Activated B cell treated with CpG ODN at 0.5 μM for 24 hours (primary cell): ENCODE data around the gene RFESD. TPM values are rescaled to one million over a fixed set of nuclear protein-coding genes. Genes with fewer than 3 reads are reported as not detected.

Experiments used
- ATAC-seq: fragments of 200-7000 bp; cut with Tn5 transposase; one replicate; pipeline ENCODE4 v1.10.0; 2021; ENCODE audit warnings: low read depth, mild to moderate bottlenecking, moderate library complexity
- CTCF ChIA-PET: fragments of 350-600 bp; sonication (Branson Sonifier 250); formaldehyde crosslinking; loops from one replicate; lab custom pipeline; 2021; ENCODE audit warnings: antibody characterized with exemption; lab: Charles Lee
- POLR2A ChIA-PET: fragments of 350-600 bp; sonication (Branson Sonifier 250); formaldehyde crosslinking; loops from one replicate; lab custom pipeline; 2021; ENCODE audit warnings: antibody characterized with exemption; lab: Charles Lee
- DNase-seq: peaks from one replicate; pipeline ENCODE4 v3.0.0; 2022
- H3K27ac Mint-ChIP-seq: one replicate; pipeline ENCODE4 v1.8.0; 2020; ENCODE audit warnings: mixed read lengths
- H3K27me3 Mint-ChIP-seq: one replicate; pipeline ENCODE4 v1.8.0; 2021; ENCODE audit warnings: mixed read lengths
- H3K36me3 Mint-ChIP-seq: one replicate; pipeline ENCODE4 v1.8.0; 2021; ENCODE audit warnings: low read depth, mixed read lengths
- H3K4me1 Mint-ChIP-seq: one replicate; pipeline ENCODE4 v1.8.0; 2021; ENCODE audit warnings: mixed read lengths
- H3K4me3 Mint-ChIP-seq: one replicate; pipeline ENCODE4 v1.8.0; 2020; ENCODE audit warnings: mild to moderate bottlenecking, mixed read lengths
- H3K9me3 Mint-ChIP-seq: one replicate; pipeline ENCODE4 v1.8.0; 2020; ENCODE audit warnings: mixed read lengths
- CTCF ChIP-seq: fragments of 200-600 bp; IDR thresholded peaks from one replicate; pipeline ENCODE4 v1.8.0; 2022; ENCODE audit warnings: antibody characterized with exemption, mild to moderate bottlenecking
- intact Hi-C: fragments of 100-400 bp; cut with micrococcal nuclease; formaldehyde crosslinking; loops from one replicate; pipeline ENCODE4 v1.15.1; 2024
- total RNA-seq: library from RNA; stranded (reverse); gene quantifications from 2 replicates; pipeline ENCODE4 v1.2.3, GENCODE V29; 2022

Gene RFESD
- total RNA-seq, 1 donor from 2014 or later, result 1.8 TPM

GRCh38 chr5:95626701-95627100 is 19.9 kb upstream of the RFESD start:
- no peaks in the 10 kb centered on the region for H3K36me3 Mint-ChIP-seq
- H3K27ac Mint-ChIP-seq, result no peak overlapping the region
- ATAC-seq (no peak), DNase-seq (no peak)
- H3K27me3 Mint-ChIP-seq, result no peaks in the 10 kb centered on the region
- no peak overlapping the region for H3K4me3 Mint-ChIP-seq
- intact Hi-C loops, result no loop called here
- CTCF ChIA-PET, result no interaction called here
- peaks cover 2% of the 10 kb centered on the region for H3K9me3 Mint-ChIP-seq
- POLR2A ChIA-PET, result no interaction called here
- H3K4me1 Mint-ChIP-seq, result peaks cover 14% of the 10 kb centered on the region
- no peak for TF ChIP-seq CTCF

GRCh38 chr5:95627971-95628810 is 18.4 kb upstream of the RFESD start:
- H3K27me3 Mint-ChIP-seq, result no peaks in the 10 kb centered on the region
- POLR2A ChIA-PET, result no interaction called here
- intact Hi-C loops, result no loop called here
- DNase-seq, result no peak
- H3K27ac Mint-ChIP-seq, result no peak overlapping the region
- TF ChIP-seq CTCF, result no peak
- H3K4me1 Mint-ChIP-seq, result peaks cover 10% of the 10 kb centered on the region
- no peaks in the 10 kb centered on the region for H3K36me3 Mint-ChIP-seq
- ATAC-seq, result no peak
- CTCF ChIA-PET, result no interaction called here
- H3K9me3 Mint-ChIP-seq, result peaks cover 11% of the 10 kb centered on the region
- H3K4me3 Mint-ChIP-seq, result no peak overlapping the region

GRCh38 chr5:95628933-95629332 is 17.6 kb upstream of the RFESD start:
- ChIA-PET CTCF (no interaction called here), POLR2A (no interaction called here)
- no peak for DNase-seq
- no peak for ATAC-seq
- Mint-ChIP-seq H3K36me3 (no peaks in the 10 kb centered on the region), H3K27me3 (no peaks in the 10 kb centered on the region), H3K4me1 (peaks cover 10% of the 10 kb centered on the region), H3K9me3 (peaks cover 12% of the 10 kb centered on the region), H3K4me3 (no peak overlapping the region), H3K27ac (no peak overlapping the region)
- TF ChIP-seq CTCF, result no peak
- intact Hi-C loops, result no loop called here

- CTCF ChIA-PET, result interaction anchor here (1.0 to 1.3 kb wide), 2 partner anchors 13 to 161 kb away, joined by 4 read pairs; no protein-coding TSS in a partner anchor
- DNase-seq (no peak), ATAC-seq (no peak)
- Mint-ChIP-seq H3K27me3 (no peaks in the 10 kb centered on the region), H3K4me3 (no peak overlapping the region), H3K27ac (no peak overlapping the region), H3K4me1 (peaks cover 10% of the 10 kb centered on the region), H3K9me3 (peaks cover 12% of the 10 kb centered on the region), H3K36me3 (no peaks in the 10 kb centered on the region)
- POLR2A ChIA-PET, result interaction anchor here (2.0 kb wide), 1 partner anchor 7 kb away, joined by 8 read pairs; no protein-coding TSS in a partner anchor
- TF ChIP-seq CTCF, result no peak
- intact Hi-C loops, result no loop called here
Observed at GRCh38 chr5:95630394-95630917, 16.1 kb upstream of the RFESD start.
